NCI-H187 treated with DMSO at 0.1 percent for 48 hours (cell line): ENCODE results near the gene AKT3.
"Not testable (repeated sequence)": the region's sequence is repeated elsewhere in the genome, so short reads cannot be mapped to it uniquely, and the experiment has no call there.

Source experiments
- DNase-seq: peaks from one replicate; lab custom pipeline; 2025; lab: John Stamatoyannopoulos, UW

Gene AKT3

DNA sequence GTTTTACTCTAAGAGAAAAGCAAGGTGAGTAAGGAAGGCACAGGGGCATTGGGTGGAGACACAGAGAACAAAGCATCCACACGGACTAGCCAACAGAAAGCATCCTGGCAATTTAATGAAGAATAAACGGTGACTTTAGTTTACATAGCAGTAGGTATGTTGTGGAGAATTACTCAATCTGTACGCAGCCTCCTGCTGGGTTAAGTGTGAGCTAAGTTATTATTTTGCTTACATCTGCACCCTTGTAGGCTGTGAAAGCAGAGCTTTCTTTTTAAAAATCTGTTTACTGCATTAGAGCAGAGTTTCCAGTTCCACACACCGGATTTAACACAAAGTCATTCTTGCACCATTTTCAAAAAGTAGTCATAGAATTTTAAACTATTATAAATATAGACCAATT lies 144.5 kb downstream of the AKT3 start:
- no peak for DNase-seq

GRCh38 chr1:243701872-243702271 lies 148.2 kb downstream of the AKT3 start:
- DNase-seq, result no peak

DNA sequence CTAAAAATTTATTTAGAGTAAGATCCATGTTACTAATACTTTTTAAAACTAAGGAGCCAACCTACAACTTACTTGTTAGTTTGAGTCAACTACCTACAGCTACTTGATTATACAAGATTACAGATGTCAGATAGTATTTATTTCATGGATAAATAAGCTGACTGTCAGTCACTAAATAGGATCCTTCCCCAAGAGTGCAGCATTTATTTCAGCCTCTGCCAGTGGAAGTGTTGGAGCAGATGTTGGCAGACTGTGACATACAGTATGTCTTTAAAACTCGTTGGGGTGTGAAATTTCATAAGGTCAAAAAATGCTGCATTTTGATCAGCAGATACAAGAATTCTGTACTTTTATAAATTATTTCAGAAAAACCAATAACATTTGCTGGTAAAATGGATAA lies 156.2 kb downstream of the AKT3 start:
- DNase-seq, result no peak

- DNase-seq, result no peak
Measured at GRCh38 chr1:243686159-243686558, 163.9 kb downstream of the AKT3 start.

DNA sequence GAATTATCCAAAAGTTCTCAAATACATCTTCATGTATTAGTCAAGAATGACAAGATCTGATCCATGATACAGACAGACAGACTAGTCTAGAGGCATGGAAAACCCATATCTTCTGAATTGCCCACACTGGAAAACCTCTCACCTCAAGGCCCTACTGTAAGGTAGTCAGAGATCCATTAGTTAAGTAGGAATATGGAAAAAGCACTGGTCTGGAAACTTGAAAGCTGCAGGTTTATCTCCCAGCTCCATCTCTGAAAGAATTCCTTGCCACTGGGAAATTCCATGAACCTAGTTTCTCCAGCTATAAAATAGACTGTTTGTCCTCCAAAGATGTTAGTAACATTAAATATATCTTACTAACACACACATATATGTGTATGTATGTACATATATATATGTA lies 169.2 kb downstream of the AKT3 start:
- no peak for DNase-seq

DNA sequence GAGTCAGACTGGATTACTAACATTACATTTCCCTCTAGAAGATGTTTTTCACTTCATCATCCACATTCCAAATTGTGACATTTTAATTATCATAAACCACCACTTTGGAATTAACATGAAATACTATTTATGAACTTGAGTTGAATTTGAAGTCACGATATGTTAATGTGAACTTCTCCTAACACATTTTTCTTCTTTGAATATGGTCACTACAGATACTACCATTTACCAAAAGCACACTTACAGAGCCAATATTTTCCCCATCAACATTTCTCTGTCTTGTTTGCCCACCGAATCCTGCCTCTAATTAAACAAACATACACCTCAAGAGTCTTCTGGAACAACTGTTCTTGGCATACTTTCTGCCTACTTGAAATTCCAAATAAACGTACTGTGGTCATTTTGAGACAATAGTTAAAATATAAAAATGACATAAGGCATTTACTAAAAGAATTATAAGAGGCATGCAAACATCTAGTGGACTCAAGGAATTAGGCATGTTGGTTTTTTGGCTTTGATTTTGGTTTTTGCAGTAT lies 177.4 kb downstream of the AKT3 start:
- DNase-seq, result no peak

DNA sequence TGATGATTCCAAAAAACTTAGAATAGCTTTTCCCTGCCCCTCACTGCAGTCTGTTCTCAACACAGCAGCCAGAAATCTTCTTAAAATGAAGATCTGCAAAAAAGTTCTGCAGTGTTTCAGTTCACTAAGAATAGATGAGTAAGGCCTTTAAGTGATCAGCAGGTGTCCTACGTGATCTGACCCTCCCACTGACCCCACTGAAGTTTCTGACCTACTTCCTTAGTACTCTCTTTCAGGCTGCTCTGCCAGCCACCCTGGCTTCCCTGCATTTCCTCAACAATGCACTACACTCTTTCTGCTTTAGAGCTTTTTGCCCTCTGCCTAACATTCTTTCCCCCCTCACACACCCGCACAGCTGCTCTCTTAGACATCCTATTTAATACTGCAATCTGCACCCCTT lies 182.5 kb downstream of the AKT3 start:
- no peak for DNase-seq

DNA sequence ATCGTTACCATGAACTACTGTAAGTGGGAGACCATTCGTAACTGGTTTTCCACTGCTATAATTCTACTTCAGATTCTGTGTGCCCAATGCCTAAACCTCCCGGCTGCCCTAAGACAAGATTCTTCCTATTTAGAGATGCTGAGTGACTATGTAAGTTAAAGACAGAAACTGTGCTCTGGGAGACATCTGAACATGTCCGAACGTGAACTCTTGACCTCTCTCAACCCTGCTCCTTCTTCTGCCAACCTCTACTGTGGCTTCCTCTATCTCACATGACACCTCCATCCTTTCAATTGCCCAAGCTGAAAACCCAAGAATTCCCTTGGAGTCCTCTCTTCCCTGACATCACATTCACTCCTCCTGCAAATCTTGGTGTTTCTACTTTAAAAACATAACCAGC lies 182.9 kb downstream of the AKT3 start:
- DNase-seq, result no peak

DNA sequence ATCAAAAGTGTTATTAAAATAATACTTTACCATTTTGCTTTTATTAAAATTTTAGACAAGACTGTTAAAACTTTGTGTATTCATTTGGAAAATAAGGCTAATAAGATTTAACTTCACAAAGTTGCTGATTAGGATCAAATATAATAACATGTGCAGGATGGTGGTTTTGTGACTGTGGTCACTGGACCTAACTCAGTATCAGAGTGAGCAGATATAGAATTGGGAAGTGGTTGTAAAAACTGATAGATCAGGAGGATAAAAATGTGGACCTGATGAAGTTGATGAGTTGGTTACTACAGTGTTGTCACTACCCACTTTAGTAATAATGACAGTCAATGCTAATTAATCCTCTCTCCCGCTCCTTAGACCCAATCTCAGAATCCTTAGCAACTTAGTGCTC lies 186.4 kb downstream of the AKT3 start:
- DNase-seq, result no peak

GRCh38 chr1:243662169-243662568 lies 187.9 kb downstream of the AKT3 start:
- DNase-seq, result not testable (repeated sequence)

GRCh38 chr1:243658594-243659105 lies 191.4 kb downstream of the AKT3 start:
- DNase-seq, result no peak

DNA sequence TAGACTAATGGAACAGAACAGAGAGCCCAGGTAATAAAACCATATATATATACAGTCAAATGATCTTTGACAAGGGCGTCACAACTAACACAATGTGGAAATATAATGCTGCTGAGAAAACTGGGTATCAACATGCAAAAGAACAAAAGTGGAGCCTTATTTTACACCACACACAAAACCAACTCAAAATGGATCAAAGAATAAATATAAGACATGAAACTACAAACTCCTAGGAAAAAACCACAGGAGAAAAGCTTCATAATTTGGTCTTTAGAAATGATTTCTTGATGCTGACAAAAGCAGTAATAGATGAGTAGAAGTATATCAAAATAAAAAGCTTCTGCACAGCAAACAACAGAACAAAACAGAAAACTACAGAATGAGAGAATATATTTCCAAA lies 192.2 kb downstream of the AKT3 start:
- no peak for DNase-seq

- DNase-seq, result not testable (repeated sequence)
Measured at GRCh38 chr1:243649530-243649929, 200.5 kb downstream of the AKT3 start.

DNA sequence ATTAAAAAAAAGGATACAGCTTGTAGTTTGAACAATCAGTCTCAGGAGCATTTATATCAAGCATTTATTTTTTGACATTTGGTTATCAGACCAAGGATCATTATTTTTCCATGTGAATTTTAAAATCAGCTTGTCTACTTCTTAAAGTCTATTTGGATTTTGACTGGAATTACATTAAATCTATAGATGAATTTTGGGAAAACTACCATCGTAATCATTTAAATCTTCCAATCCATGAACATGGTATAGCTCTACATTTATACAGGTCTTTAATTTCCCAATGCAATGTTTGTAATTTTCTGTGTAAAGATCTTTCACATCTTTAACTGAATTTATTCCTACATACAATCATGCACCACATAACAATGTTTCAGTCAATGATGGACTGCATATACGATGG lies 203.2 kb downstream of the AKT3 start:
- DNase-seq, result no peak

DNA sequence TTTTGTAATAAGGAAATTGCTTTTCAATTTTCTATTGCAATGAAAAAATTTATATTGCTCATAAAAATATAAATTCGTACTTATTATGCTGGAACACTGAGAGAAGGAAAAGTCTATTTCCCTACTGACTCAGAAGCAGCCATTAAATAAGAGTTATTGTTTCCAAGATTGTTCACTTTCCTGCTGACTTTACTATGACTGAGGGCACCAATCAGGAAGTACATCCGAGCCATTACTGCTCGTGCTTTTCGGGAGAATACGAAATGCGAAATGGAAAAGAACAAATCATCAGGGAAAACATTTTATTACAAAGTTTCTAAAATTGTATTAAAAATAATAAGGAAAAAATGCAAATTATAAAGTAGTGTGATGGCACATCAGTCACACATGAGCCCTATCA lies 204.8 kb downstream of the AKT3 start:
- no peak for DNase-seq

DNA sequence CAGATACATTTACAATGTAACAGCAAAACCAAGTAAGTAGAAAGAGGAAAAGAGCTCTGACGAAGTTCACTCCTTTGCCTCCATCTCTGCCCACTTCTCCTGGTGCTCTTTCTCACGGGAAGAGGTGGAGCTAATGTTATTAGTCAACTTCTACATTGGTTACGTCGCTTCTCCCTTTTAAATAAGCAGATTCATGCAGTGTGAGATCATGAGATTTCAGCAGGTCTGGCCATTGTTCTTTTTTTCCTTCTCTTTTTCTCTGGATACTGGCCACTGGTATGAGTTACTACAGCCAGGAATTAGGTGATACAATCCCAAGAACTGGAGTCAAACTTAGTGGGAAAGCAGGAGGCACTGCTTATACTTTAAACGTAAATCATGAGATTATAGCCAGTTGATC lies 207.1 kb downstream of the AKT3 start:
- DNase-seq, result no peak

DNA sequence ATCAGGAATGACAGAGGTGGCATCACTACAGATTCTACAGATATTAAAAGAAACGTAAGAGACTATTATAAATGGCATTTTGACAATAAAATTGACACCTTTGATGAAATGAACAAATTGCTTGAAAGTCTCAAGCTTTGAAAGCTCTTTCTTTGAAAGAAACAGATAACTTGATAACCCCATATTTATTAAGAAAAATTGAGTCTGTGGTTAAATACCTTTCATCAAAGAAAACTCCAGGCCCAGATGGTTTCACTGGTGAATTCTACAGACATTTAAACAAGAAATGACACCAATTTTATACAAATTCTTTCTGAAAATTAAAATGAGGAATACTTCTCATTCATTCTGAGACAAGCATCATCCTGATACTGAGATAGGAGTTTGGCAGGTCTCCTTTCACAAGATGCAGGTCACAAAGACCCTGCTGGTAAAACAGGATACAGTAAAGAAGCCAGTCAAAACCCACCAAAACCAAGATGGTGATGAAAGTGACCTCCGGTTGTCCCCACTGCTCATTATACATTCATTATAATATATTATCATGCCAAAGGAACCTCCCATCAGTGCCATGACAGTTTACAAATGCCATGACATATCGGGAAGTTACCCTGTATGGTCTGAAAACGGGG lies 210.9 kb downstream of the AKT3 start:
- no peak for DNase-seq

DNA sequence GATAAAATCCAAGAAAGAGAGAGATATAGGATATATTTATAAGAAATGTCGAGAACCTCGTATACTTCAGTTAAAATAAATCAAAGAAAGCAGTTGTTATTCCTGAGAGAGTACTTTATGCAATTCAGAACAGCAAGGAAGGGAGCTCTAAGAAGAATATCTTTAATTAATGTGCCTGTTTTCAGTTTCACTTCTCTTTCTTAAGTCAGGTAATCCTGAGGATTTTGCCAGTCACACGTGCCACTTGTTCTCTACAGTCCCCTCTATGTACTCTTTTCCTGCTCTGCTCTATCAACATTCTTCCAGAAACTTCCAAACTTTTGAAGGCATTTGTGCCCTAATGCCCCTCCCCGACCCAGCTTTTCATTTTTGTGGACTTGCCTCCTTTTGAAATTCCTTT lies 211.9 kb downstream of the AKT3 start:
- DNase-seq, result no peak

- DNase-seq, result no peak
Measured at GRCh38 chr1:243628476-243628907, 221.6 kb downstream of the AKT3 start.

- no peak for DNase-seq
Measured at GRCh38 chr1:243623841-243624240, 226.2 kb downstream of the AKT3 start.

- DNase-seq, result no peak
Measured at GRCh38 chr1:243621973-243622372, 228.1 kb downstream of the AKT3 start.

DNA sequence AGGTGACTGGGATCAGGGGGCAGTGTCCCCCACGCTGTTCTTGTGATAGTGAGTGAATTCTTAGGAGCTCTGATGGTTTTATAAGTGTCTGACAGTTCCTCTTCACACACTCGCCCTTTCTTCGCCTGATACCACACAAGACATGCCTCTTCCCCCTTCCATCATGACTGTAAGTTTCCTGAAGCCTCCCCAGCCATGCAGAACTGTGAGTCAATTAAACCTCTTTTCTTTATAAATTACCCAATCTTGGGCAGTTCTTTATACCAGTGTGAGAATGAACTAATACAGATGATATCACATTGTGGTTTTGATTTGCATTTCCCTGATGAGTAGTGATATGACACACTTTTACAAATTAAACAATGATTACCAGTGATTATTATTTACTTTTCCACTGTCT lies 229.9 kb downstream of the AKT3 start:
- DNase-seq, result no peak

DNA sequence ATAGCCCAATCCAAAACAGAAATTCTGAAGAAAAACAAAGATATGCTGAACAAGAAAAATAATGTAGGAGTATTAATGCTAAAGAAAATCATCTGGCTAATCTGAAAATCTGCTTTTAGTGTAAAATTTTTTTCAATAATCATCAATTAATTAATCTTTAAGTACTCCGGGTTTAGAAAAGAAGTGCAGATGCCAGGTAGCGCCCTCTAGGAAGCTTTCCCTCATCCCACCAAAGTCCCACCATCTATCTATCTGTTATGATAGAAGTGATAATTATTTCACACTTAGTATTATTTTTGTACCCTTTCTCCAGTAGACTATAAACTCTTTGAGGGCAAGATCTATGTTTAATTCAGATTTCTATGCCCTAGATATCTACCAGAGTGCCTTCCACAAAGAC lies 240.3 kb downstream of the AKT3 start:
- DNase-seq, result no peak

GRCh38 chr1:243605604-243606003 lies 244.4 kb downstream of the AKT3 start:
- no peak for DNase-seq
